HG03432 (cell line): ENCODE data around the gene HSPA12A.

ENCODE experiments used
- ATAC-seq: cut with Tn5 transposase; IDR thresholded peaks from one replicate; pipeline ENCODE4 v1.9.1; 2021; ENCODE audit warnings: mild to moderate bottlenecking, moderate library complexity; ENCODE audit not compliant: unreplicated experiment

The HSPA12A gene

GRCh38 chr10:116634126-116634975 lies 108.0 kb downstream of the HSPA12A start:
- no peak for ATAC-seq

GRCh38 chr10:116633216-116633600 lies 109.2 kb downstream of the HSPA12A start:
- no peak for ATAC-seq

GRCh38 chr10:116632596-116633215 lies 109.7 kb downstream of the HSPA12A start:
- ATAC-seq, result no peak

- ATAC-seq, result no peak
These were observed 110.5 kb downstream of the HSPA12A start for GRCh38 chr10:116631871-116632295.

DNA sequence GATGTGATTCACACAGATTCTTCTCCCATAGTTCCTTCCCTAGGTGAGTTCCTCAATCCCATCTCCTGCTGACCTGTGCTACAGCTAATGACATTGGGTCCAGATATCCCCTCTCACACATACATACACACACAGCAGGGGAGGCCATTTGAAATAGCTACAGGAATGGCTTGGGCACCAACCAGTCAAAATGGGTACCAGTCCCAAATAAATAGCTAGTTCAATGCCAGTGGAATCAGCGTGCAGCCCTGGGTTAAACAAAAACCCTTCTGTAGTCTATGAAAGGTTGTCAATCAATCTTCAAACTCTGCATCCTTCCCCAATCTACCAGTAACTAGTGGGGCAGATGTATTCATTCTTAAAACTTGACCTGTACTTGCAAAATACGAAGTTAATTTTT lies 112.3 kb downstream of the HSPA12A start:
- no peak for ATAC-seq

- no peak for ATAC-seq
These were observed 113.0 kb downstream of the HSPA12A start for GRCh38 chr10:116629340-116629739.

DNA sequence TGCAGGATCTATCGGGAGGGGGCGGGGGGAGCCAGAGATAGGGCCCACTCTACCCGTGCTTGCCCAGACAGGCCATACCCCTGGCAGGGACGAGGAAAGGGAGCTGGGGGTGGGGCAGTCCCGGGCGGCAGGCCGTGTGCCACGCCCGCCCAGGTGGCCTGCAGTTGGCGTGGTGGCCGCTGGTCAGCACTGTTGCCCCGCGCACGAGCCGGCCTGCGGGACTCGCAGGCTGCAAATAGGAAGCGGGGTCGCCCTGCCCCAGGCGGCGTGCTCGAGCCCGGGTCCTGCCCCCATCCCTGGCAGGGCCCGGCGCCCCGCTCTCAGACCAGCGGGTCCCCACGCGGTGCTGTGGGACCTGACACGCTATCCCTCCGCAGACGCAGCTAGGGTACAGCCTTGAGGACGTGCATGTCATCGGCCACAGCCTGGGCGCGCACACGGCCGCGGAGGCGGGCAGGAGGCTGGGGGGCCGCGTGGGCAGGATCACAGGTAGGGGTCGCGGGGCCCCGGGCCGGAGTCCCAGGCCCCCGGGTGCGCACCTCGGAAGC lies 114.9 kb downstream of the HSPA12A start:
- no peak for ATAC-seq

GRCh38 chr10:116626815-116627214 lies 115.6 kb downstream of the HSPA12A start:
- ATAC-seq, result no peak

GRCh38 chr10:116625845-116626244 lies 116.5 kb downstream of the HSPA12A start:
- ATAC-seq, result no peak

GRCh38 chr10:116621934-116622655 lies 120.3 kb downstream of the HSPA12A start:
- ATAC-seq, result no peak

DNA sequence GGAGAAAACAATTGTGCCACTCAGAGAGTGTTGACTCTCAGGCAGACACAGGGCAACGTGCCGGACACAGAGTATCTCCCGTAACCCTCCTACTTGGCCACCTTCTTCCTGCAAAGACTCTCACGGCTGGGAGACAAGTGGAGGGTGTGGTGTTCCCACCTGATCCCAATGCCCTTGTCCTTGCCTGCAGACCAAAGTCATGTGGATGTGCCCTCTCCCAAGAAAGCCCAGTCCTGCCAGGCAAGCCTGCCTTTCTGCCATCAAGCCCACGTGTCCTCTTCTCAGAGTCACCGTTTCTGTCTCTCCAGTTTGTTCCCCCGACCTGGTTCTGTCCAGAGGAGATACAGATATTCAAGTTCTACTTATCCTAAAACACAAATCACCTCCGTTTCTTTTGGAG lies 120.9 kb downstream of the HSPA12A start:
- ATAC-seq, result no peak
